Transverse colon (tissue), 4 donors: Measurements from ENCODE around the gene TCFL5. TPM values are rescaled to one million over a fixed set of nuclear protein-coding genes. Genes with fewer than 3 reads are reported as not detected.

Experiments
- DNase-seq: peaks from one replicate; pipeline ENCODE4 v3.0.0-alpha.2; 2019
- H3K27ac ChIP-seq, 4 donors: fragments of 200-600 bp; sonication (generic); 2 replicates each; pipeline ENCODE4 v1.5.1; 2016 to 2018; ENCODE audit warnings: inconsistent platforms in 4 of 4
- H3K27me3 ChIP-seq: fragments of 200-600 bp; sonication (generic); 2 replicates; pipeline ENCODE4 v1.5.1; 2017; ENCODE audit warnings: inconsistent platforms
- H3K36me3 ChIP-seq, 4 donors: fragments of 200-600 bp; sonication (generic); 2 replicates each; pipeline ENCODE4 v1.5.1; 2017 to 2019; ENCODE audit warnings: inconsistent platforms in 4 of 4
- H3K4me1 ChIP-seq, 4 donors: fragments of 200-600 bp; sonication (generic); 2 replicates each; pipeline ENCODE4 v1.5.1; 2017 to 2020; ENCODE audit warnings: inconsistent platforms in 4 of 4
- H3K4me3 ChIP-seq, 4 donors: fragments of 200-600 bp; sonication (generic); 1 replicate in 1 of 4; 2 replicates in 3 of 4; pipeline versions ENCODE4 v1.5.1 to v1.6.1; 2017 to 2019; ENCODE audit warnings: inconsistent platforms in 4 of 4
- H3K9me3 ChIP-seq, 2 donors: fragments of 200-600 bp; sonication (generic); 2 replicates each; pipeline ENCODE4 v1.5.1; 2017 to 2019; ENCODE audit warnings: inconsistent platforms in 2 of 2
- CTCF ChIP-seq, 5 experiments: fragments of 200-600 bp in 3 of 5; fragments of 450-650 bp in 2 of 5; sonication (generic) in 3 of 5; IDR thresholded peaks; 1 replicate in 2 of 5; 2 replicates in 3 of 5; pipeline ENCODE4 v1.5.1; 2016 to 2017; ENCODE audit warnings: antibody characterized with exemption in 5 of 5, inconsistent platforms in 3 of 5, mild to moderate bottlenecking in 2 of 5, moderate library complexity in 1 of 5
- EP300 ChIP-seq: sonication (generic); formaldehyde crosslinking; IDR thresholded peaks from one replicate; pipeline ENCODE4 v1.6.1; 2017; ENCODE audit warnings: antibody characterized with exemption, low read depth
- POLR2A ChIP-seq: fragments of 450-650 bp; IDR thresholded peaks from one replicate; pipeline ENCODE4 v1.6.1; 2016; ENCODE audit warnings: antibody characterized with exemption, mild to moderate bottlenecking, moderate library complexity
- POLR2AphosphoS5 ChIP-seq, 3 donors: sonication (generic); formaldehyde crosslinking; IDR thresholded peaks; one replicate each; pipeline ENCODE4 v1.6.1; 2016; ENCODE audit warnings: antibody characterized with exemption in 3 of 3
- WGBS, 2 donors: methylation state at CpG; one replicate each; pipeline ENCODE4 v1.1.5; 2018; ENCODE audit warnings: low coverage in 1 of 2; 5-methylcytosine and 5-hydroxymethylcytosine counted together
- in situ Hi-C, 4 donors: fragments of 200-750 bp; cut with MboI; loops; one replicate each; pipeline versions ENCODE4 v1.15.0 to v1.15.1; 2017; ENCODE audit warnings: low sequenced_read_pairs in 3 of 4, low pct_ligation_motif_present in 1 of 4, low pct_unique_long_range_greater_than_20kb in 1 of 4
- intact Hi-C: fragments of 100-400 bp; cut with DNase I; formaldehyde crosslinking; loops from one replicate; pipeline ENCODE4 v1.15.1; 2023; ENCODE audit warnings: low total_unique reads
- total RNA-seq, 4 donors: library from RNA; depleted of rRNA; stranded (reverse); fragments of >200 nt; gene quantifications; one replicate each; pipeline ENCODE4 v1.1.0, GENCODE V29; 2016

The TCFL5 gene
- total RNA-seq, 4 donors from 2014 or later = 5.2 to 19.9 (median 5.9) TPM

GRCh38 chr20:62896526-62896925 is 34.9 kb upstream of the TCFL5 start:
- H3K9me3 ChIP-seq = no peaks in the 10 kb centered on the region
- peaks cover 0 to 50% (median 21%) of the 10 kb centered on the region in 4 donors for H3K36me3 ChIP-seq
- 96 to 100% methylated on average over 4 to 16 of the region's 16 CpGs for WGBS, 2 donors
- no peak overlapping the region for H3K4me3 ChIP-seq
- peaks cover 18 to 31% (median 22%) of the 10 kb centered on the region in 4 donors for H3K4me1 ChIP-seq
- H3K27me3 ChIP-seq = no peaks in the 10 kb centered on the region
- no peak for DNase-seq
- in situ Hi-C loops = loop anchor here in 2 of 4 donors (25.0 kb wide), 1 partner anchor 116 kb away; the partner anchor contains the start of gene BHLHE23 (in 2 of the 2)
- H3K27ac ChIP-seq = no peak overlapping the region
- TF ChIP-seq POLR2A = no peak
- no peak for TF ChIP-seq POLR2AphosphoS5 (IDR thresholded peaks at IDR 0.05)
- intact Hi-C loops = no loop called here

DNA sequence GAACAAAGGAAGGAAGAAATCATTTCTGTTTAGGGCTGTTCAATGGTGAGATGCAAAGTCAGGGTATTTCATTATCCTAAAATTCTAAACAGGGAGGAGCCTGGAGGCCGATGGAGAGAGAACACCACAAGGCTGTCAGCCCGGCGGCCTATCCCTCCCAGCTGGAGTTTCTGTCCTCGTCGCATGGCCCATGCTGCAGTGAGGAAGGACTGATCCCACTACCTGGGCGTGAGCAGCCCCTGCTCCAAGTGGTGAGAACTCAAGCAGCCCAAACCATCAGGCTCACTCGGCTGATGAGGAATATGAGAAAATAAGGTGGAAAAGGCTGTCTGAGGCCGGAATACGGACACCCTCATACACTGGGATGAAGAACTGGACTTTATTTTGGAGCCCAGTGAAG is 33.9 kb upstream of the TCFL5 start:
- intact Hi-C loops (no loop called here), in situ Hi-C loops (loop anchor here in 2 of 4 donors (25.0 kb wide), 1 partner anchor 117 kb away; the partner anchor contains the start of gene BHLHE23 (in 2 of the 2))
- Histone ChIP-seq H3K4me3 (no peak overlapping the region), H3K36me3 (peaks cover 0 to 60% (median 26%) of the 10 kb centered on the region in 4 donors), H3K4me1 (peaks cover 17 to 22% (median 18%) of the 10 kb centered on the region in 4 donors), H3K27me3 (no peaks in the 10 kb centered on the region), H3K27ac (no peak overlapping the region), H3K9me3 (no peaks in the 10 kb centered on the region)
- DNase-seq = no peak
- WGBS, 2 donors = 89% methylated on average over 9 of the region's 9 CpGs; no CpG with 5 or more reads in 1 of the 2 donors
- TF ChIP-seq CTCF (IDR thresholded peaks at IDR 0.05) (no peak), POLR2AphosphoS5 (IDR thresholded peaks at IDR 0.05) (peak in 1 of 3 donors; percentile 3), EP300 (no peak), POLR2A (no peak)

GRCh38 chr20:62894261-62894660 is 32.6 kb upstream of the TCFL5 start:
- 84 to 91% methylated on average over 8 to 14 of the region's 14 CpGs for WGBS, 2 donors
- Histone ChIP-seq H3K4me3 (no peak overlapping the region), H3K9me3 (no peaks in the 10 kb centered on the region), H3K27ac (no peak overlapping the region), H3K27me3 (no peaks in the 10 kb centered on the region), H3K4me1 (peaks cover 7 to 9% (median 8%) of the 10 kb centered on the region in 4 donors), H3K36me3 (peaks cover 0 to 71% (median 33%) of the 10 kb centered on the region in 4 donors)
- in situ Hi-C loops = loop anchor here in 3 of 4 donors (5.0 to 25.0 kb wide), 2 partner anchors 118 kb away; partner anchors contain the start of gene BHLHE23 (in 2 of the 3)
- TF ChIP-seq CTCF (IDR thresholded peaks at IDR 0.05) (no peak), POLR2AphosphoS5 (IDR thresholded peaks at IDR 0.05) (no peak), EP300 (no peak), POLR2A (no peak)
- DNase-seq = no peak
- intact Hi-C loops = loop anchor here (5.0 kb wide), 1 partner anchor 467 kb away; the partner anchor contains the start of gene RBBP8NL

DNA sequence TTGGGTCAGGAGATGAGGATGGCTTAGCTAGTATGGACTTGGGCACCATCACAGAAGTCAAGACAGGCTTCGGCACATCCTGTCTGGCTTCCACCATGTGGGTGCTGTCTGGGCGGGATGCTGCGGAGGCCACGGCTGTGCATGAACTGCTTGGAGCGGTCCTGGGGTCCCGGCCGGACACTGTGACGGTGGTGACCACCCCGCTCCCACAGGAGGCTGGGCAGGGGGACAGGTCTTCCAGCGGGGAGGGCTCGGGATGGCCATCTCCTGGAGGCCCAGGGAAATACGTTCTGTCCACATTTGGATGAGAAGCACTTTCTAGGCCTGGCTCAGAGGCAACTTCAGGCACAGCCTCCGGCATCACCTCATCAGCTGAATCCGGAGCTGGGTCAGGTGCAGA is 32.1 kb upstream of the TCFL5 start:
- 93% methylated on average over 3 of the region's 14 CpGs; no CpG with 5 or more reads in 1 of the 2 donors for WGBS, 2 donors
- intact Hi-C loops = loop anchor here (5.0 kb wide), 1 partner anchor 466 kb away; the partner anchor contains the start of gene RBBP8NL

More for the DNA sequence above, 32.1 kb upstream of the TCFL5 start:
- no peak overlapping the region for H3K4me3 ChIP-seq
- H3K9me3 ChIP-seq = no peaks in the 10 kb centered on the region
- TF ChIP-seq EP300 = no peak
- TF ChIP-seq CTCF (IDR thresholded peaks at IDR 0.05) = no peak
- no peak for TF ChIP-seq POLR2AphosphoS5 (IDR thresholded peaks at IDR 0.05)
- TF ChIP-seq POLR2A = no peak
- H3K4me1 ChIP-seq = peaks cover under 1 to 4% (median 2%) of the 10 kb centered on the region in 4 donors
- peaks cover 0 to 77% (median 35%) of the 10 kb centered on the region in 4 donors for H3K36me3 ChIP-seq
- H3K27me3 ChIP-seq = no peaks in the 10 kb centered on the region
- in situ Hi-C loops = loop anchor here in 3 of 4 donors (5.0 to 25.0 kb wide), 2 partner anchors 119 kb away; partner anchors contain the start of gene BHLHE23 (in 2 of the 3)
- DNase-seq = no peak
- no peak overlapping the region for H3K27ac ChIP-seq
